H1 (cell line): ENCODE results near the gene ADD1. TPM values are rescaled to one million over a fixed set of nuclear protein-coding genes. Genes with fewer than 3 reads are reported as not detected.

Experiments used
- CBX5 ChIP-seq: fragments of 300-800, 300-1000 bp; sonication (generic); IDR thresholded peaks from 2 replicates; pipeline ENCODE4 v1.7.1; 2016; ENCODE audit warnings: antibody characterized with exemption, low read length, low read depth
- FOSL1 ChIP-seq: IDR thresholded peaks from 2 replicates; pipeline ENCODE4 v1.6.1; 2011; ENCODE audit warnings: mild to moderate bottlenecking, low read depth, low read length, moderate library complexity; ENCODE audit not compliant: insufficient read depth
- MAFK ChIP-seq: IDR thresholded peaks from 2 replicates; pipeline ENCODE4 v1.6.1; 2012; ENCODE audit warnings: low read depth, mild to moderate bottlenecking, improper control_type of control experiment, low read length
- POU5F1 ChIP-seq: IDR thresholded peaks from 2 replicates; pipeline ENCODE4 v1.6.1; 2011; ENCODE audit warnings: low read depth, mild to moderate bottlenecking, low read length, moderate library complexity
- polyA plus RNA-seq, 7 experiments: library from polyadenylated mRNA; depleted of rRNA in 3 of 7; stranded (reverse) in 5 of 7; unstranded in 2 of 7; fragments of >200 nt in 5 of 7; fragments of 200-250 nt in 2 of 7; gene quantifications; 1 replicate in 5 of 7; 2 replicates in 1 of 7; 4 replicates in 1 of 7; pipeline versions ENCODE4 v1.2.1 to v1.2.3, GENCODE V29; 2011 to 2013; ENCODE audit warnings: missing spikeins in 2 of 7, mixed read lengths in 2 of 7
- total RNA-seq: library from RNA; stranded (reverse); fragmentation: NEBNext Ultra II Directional; extraction: Animal tissue kit (Norgen Biotek cat#: 25700); gene quantifications from 2 replicates; pipeline ENCODE4 v1.2.1, GENCODE V29; 2021

ADD1 gene
- total and polyA plus RNA-seq, 2 of the 8 experiments (the other 6 are each of a cell fraction or from before 2014, with no cell fraction given): 113 to 143 TPM

- TF ChIP-seq CBX5 (no peak), POU5F1 (no peak), MAFK (no peak), FOSL1 (no peak)
Measured at GRCh38 chr4:2848449-2848848, 4.8 kb downstream of the ADD1 start (continued).
